GM06990 (cell line): ENCODE results near the gene SARNP.

ENCODE experiments used
- DNase-seq: peaks from one replicate; pipeline ENCODE4 v3.0.0-alpha.2; 2011; ENCODE audit not compliant: insufficient read length; ENCODE audit errors: extremely low read depth
- H3K27me3 ChIP-seq: replicated peaks from 2 replicates; pipeline ENCODE4 v1.6.0; 2011; ENCODE audit warnings: low read length; ENCODE audit not compliant: control insufficient read depth, insufficient read depth
- H3K36me3 ChIP-seq: 2 replicates; pipeline ENCODE4 v1.5.1; 2011; ENCODE audit warnings: low read length; ENCODE audit not compliant: control insufficient read depth, insufficient read depth
- H3K4me3 ChIP-seq: replicated peaks from 2 replicates; pipeline ENCODE4 v1.5.1; 2011; ENCODE audit warnings: low read depth, mild to moderate bottlenecking, control low read depth, low read length
- CTCF ChIP-seq: IDR thresholded peaks from 2 replicates; pipeline ENCODE4 v1.5.1; 2011; ENCODE audit warnings: low read length, control low read depth, mild to moderate bottlenecking, inconsistent platforms; ENCODE audit not compliant: insufficient read depth, poor library complexity, severe bottlenecking

Gene SARNP

GRCh38 chr12:55744340-55745030 lies 73.0 kb downstream of the SARNP start:
- Histone ChIP-seq H3K27me3 (no peaks in the 10 kb centered on the region), H3K4me3 (peak overlapping the region; percentile 69), H3K36me3 (no peaks in the 10 kb centered on the region; the same call in 1 of the 2 replicates)
- no peak for TF ChIP-seq CTCF
- DNase-seq = no peak

DNA sequence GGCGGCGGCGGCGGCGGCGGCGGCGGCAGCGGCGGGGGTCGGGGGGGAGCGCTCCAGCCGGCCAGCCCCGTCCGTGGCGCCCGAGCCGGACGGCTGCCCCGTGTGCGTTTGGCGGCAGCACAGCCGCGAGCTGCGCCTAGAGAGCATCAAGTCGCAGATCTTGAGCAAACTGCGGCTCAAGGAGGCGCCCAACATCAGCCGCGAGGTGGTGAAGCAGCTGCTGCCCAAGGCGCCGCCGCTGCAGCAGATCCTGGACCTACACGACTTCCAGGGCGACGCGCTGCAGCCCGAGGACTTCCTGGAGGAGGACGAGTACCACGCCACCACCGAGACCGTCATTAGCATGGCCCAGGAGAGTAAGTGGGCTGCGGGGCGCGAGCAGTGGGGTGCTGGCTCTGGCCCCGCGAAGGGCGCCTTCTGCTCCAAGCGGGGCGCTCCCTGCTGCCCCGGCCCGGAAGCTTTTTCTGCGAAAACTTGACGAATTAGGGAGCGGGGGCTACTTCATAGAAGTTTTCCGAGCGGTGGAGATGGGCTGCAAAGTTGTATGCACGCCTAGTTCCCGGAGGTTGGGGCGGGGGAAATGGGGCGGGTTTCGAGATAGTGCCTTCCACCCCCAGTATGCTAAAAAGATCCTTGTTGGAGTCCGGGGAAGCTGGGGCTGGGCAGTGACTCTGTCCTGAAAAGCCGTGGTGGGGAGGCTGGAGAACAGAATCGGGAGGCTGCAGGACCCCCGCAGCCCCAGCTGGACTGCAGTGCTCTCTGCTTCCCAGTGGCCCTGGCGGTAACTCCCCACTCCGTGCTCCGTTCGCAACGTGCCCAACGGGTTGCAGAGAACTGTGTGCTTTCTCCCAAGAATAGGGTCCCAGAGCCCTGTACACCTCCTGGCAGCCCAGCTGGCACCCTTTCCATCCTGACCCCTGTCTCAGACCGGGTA lies 73.9 kb downstream of the SARNP start:
- DNase-seq = peak; percentile 69
- H3K4me3 ChIP-seq = peak overlapping the region; percentile 69
- TF ChIP-seq CTCF = peak; percentile 30

DNA sequence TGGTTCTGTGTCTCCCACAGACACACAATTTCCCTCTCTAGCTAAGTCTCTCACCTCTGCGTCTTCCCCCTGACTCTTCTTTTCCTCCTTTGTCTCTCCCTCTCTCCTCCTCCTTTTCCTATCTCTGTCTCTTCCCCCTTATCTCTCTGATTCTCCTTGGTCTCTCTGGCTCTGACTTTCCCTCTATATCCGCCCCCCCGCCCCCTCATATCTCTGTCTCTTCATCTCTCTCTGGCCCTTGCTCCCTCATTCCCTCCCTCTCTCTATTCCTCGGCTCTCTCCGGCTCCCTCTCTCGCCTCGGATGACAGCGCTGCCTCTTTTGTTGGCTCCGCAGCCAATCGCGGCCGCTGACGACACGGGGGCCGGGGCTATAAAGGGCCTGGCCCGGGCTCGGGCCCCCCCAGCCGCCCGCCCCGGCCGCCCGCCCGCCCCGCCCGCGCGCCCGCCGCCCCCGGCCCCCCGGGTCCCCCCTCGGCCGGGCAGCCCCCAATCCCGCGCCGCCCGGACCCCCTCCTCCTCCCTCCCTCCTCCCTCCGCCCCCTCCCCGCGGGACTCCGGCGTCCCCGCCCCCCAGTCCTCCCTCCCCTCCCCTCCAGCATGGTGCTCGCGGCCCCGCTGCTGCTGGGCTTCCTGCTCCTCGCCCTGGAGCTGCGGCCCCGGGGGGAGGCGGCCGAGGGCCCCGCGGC lies 74.7 kb downstream of the SARNP start, which contains the start of gene GDF11:
Gene GDF11, plus strand, starts transcription at position 404 of the 687 bp plus-strand sequence. Its CDS starts 195 bp downstream, at position 599.
- TF ChIP-seq CTCF = no peak
- H3K27me3 ChIP-seq = no peaks in the 10 kb centered on the region
- H3K36me3 ChIP-seq = no peaks in the 10 kb centered on the region
- peak; percentile 60 for DNase-seq
- peak within 1 kb of the TSS; percentile 69 for H3K4me3 ChIP-seq

More for the DNA sequence above, 73.9 kb downstream of the SARNP start:
- Histone ChIP-seq H3K27me3 (no peaks in the 10 kb centered on the region), H3K36me3 (no peaks in the 10 kb centered on the region)

DNA sequence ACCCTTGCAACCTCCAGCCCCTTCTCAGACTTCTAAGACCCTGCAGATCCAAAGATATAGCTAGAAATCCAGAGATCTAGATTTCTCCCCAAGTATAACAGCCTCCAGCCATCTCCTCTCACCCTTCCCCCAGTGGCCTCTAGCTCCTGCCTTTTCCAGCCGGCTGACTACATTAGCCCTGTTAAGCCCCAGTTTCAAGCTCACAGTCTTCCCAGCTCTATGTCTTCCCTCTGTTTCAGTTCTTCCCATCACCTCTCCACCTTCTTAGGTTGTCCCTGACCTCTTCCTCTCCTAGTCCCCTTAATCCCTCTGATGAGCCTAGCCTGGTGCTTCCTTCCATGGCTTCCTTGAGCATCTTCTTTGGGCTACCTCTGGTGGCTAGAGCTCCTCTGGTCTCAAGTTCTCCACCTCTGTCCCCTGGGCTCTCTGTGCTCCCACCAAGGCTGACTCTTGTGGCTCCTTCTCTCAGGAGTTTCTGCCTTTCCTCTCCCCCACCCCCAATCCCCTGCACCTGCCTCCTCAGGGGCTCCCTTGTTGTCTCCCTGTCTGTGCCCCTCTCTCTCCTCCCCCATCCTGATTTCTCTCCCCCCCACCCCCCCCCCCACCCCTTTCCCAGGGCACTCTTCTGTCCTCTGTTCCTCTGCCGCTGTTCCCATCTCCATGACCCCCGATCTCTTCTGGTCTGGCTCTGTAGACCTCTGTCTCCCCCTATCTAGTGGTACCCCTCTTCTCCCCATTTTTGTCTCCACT lies 75.4 kb downstream of the SARNP start:
- Histone ChIP-seq H3K27me3 (no peaks in the 10 kb centered on the region), H3K36me3 (no peaks in the 10 kb centered on the region), H3K4me3 (peak overlapping the region; percentile 49)
- DNase-seq = no peak
- TF ChIP-seq CTCF = no peak

- Histone ChIP-seq H3K36me3 (no peaks in the 10 kb centered on the region), H3K27me3 (no peaks in the 10 kb centered on the region), H3K4me3 (no peak overlapping the region)
- no peak for DNase-seq
- TF ChIP-seq CTCF = no peak
These were observed 78.5 kb downstream of the SARNP start for GRCh38 chr12:55739025-55739378.
